Measurements from ENCODE around the gene IL17RA.
"Not testable (repeated sequence)": the region's sequence is repeated elsewhere in the genome, so short reads cannot be mapped to it uniquely, and the experiment has no call there.

The IL17RA gene

GRCh38 chr22:17084554-17085276 lies at the start of gene IL17RA:
Gene IL17RA (plus strand): TSS chr22:17085000. CDS start chr22:17085092, 92 bp downstream.
- DNase-seq, result peak; percentile 93

- no peak for DNase-seq
These were observed 49.6 kb upstream of the IL17RA start for GRCh38 chr22:17035246-17035645.

GRCh38 chr22:17035976-17036841 lies 48.6 kb upstream of the IL17RA start:
- not testable (repeated sequence) for DNase-seq

- DNase-seq, result not testable (repeated sequence)
These were observed 47.7 kb upstream of the IL17RA start for GRCh38 chr22:17036842-17037711.

- DNase-seq, result no peak
These were observed 41.3 kb upstream of the IL17RA start for GRCh38 chr22:17043521-17043920.

GRCh38 chr22:17046566-17047348 lies 38.0 kb upstream of the IL17RA start:
- DNase-seq, result no peak

GRCh38 chr22:17047656-17048055 lies 37.1 kb upstream of the IL17RA start:
- no peak for DNase-seq

- DNase-seq, result no peak
These were observed 28.7 kb upstream of the IL17RA start for GRCh38 chr22:17056058-17056457.

- no peak for DNase-seq
These were observed 28.0 kb upstream of the IL17RA start for GRCh38 chr22:17056807-17057206.

GRCh38 chr22:17057959-17058814 lies 26.6 kb upstream of the IL17RA start:
- peak; percentile 41 for DNase-seq

- DNase-seq, result no peak
These were observed 24.7 kb upstream of the IL17RA start for GRCh38 chr22:17060126-17060525.

- DNase-seq, result no peak
These were observed 21.2 kb upstream of the IL17RA start for GRCh38 chr22:17063411-17064106.

- no peak for DNase-seq
These were observed 20.2 kb upstream of the IL17RA start for GRCh38 chr22:17064498-17065100.

- DNase-seq, result no peak
These were observed 19.4 kb upstream of the IL17RA start for GRCh38 chr22:17065433-17065832.

GRCh38 chr22:17072877-17073276 lies 11.9 kb upstream of the IL17RA start:
- no peak for DNase-seq

- DNase-seq, result no peak
These were observed 10.2 kb upstream of the IL17RA start for GRCh38 chr22:17074648-17075002.

GRCh38 chr22:17077255-17077654 lies 7.5 kb upstream of the IL17RA start:
- DNase-seq, result no peak

- no peak for DNase-seq
These were observed 5.2 kb upstream of the IL17RA start for GRCh38 chr22:17079572-17079971.

- no peak for DNase-seq
These were observed 1.5 kb upstream of the IL17RA start for GRCh38 chr22:17083255-17083654.

- DNase-seq, result no peak
These were observed 874 bp upstream of the IL17RA start for GRCh38 chr22:17083811-17084441.

Data from activated naive CD4-positive, alpha-beta T cell treated with anti-CD3 and anti-CD28 coated beads, Interleukin-2, amount 50 U/mL, for 16 hours (primary cell).